ENCODE measurements around the gene ASTL. TPM values are rescaled to one million over a fixed set of nuclear protein-coding genes. Genes with fewer than 3 reads are reported as not detected.

Gene ASTL
- polyA plus RNA-seq, 3 donors = 0.71 TPM; not detected in 2

DNA sequence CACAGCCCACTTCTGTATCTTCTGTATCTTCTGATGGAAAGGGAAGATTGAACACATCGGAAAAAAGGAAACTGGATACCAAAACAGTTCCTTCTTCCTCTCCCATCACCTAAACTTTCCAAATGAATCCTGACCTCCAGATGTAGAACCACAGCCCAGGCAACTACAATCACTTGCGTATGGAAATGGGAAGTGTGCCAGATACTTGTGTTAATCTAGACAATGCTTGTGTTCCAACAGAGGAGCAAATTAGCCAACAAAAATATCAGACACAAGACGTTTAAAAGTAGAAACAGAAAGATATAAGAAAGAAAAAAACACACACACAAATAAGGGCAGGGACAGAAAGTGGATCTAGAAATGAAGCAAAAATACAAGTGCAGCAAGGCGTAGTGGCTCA, 38.4 kb upstream of the ASTL start:
- no peak overlapping the region for H3K4me2 ChIP-seq (replicated peaks; ENCODE audit: extremely low read depth, low read length, poor library complexity, severe bottlenecking)
- H3K36me3 Mint-ChIP-seq = no peaks in the 10 kb centered on the region
- H3K4me3 Mint-ChIP-seq = no peak overlapping the region
- intact Hi-C loops (cut with micrococcal nuclease) = loop anchor here in 1 of 2 donors (10.0 kb wide), 3 partner anchors 62 to 182 kb away; partner anchors contain the start of genes ADRA2B and ANKRD36C
- H3K9me3 ChIP-seq (replicated peaks in 1 of 2; ENCODE audit: control insufficient read depth in 1 of 2, insufficient read depth in 1 of 2, low read length in 2 of 2) = no peaks in the 10 kb centered on the region
- no peaks in the 10 kb centered on the region for H3K36me3 ChIP-seq (replicated peaks in 1 of 2; ENCODE audit: control insufficient read depth in 1 of 2, insufficient read depth in 2 of 2, low read length in 2 of 2)
- no peak overlapping the region for H2AFZ ChIP-seq (ENCODE audit: insufficient read depth, low read depth, low read length, poor library complexity, severe bottlenecking)
- peaks cover 0 to 6% (median 2%) of the 10 kb centered on the region in 3 donors for H3K27me3 Mint-ChIP-seq (ENCODE audit: low read depth in 3 of 3)
- TF ChIP-seq, protein P1, sequence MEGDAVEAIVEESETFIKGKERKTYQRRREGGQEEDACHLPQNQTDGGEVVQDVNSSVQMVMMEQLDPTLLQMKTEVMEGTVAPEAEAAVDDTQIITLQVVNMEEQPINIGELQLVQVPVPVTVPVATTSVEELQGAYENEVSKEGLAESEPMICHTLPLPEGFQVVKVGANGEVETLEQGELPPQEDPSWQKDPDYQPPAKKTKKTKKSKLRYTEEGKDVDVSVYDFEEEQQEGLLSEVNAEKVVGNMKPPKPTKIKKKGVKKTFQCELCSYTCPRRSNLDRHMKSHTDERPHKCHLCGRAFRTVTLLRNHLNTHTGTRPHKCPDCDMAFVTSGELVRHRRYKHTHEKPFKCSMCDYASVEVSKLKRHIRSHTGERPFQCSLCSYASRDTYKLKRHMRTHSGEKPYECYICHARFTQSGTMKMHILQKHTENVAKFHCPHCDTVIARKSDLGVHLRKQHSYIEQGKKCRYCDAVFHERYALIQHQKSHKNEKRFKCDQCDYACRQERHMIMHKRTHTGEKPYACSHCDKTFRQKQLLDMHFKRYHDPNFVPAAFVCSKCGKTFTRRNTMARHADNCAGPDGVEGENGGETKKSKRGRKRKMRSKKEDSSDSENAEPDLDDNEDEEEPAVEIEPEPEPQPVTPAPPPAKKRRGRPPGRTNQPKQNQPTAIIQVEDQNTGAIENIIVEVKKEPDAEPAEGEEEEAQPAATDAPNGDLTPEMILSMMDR (IDR thresholded peaks at IDR 0.05) = no peak
- H3K9me3 Mint-ChIP-seq = no peaks in the 10 kb centered on the region
- WGBS (ENCODE audit: insufficient coverage) = 100% methylated on average over 1 of the region's 4 CpGs
- H4K20me1 ChIP-seq (ENCODE audit: insufficient read depth, low read length) = no peaks in the 10 kb centered on the region
- H3K27ac ChIP-seq (ENCODE audit: low read depth in 1 of 2, low read length in 2 of 2) = no peak overlapping the region
- no peaks in the 10 kb centered on the region for H3K27me3 ChIP-seq (ENCODE audit: control insufficient read depth in 2 of 2, insufficient read depth in 2 of 2, low read length in 2 of 2)
- DNase-seq = no peak
- no peak overlapping the region for H3K4me3 ChIP-seq (replicated peaks in 1 of 3; ENCODE audit: low read depth in 2 of 3, low read length in 3 of 3)
- no peak overlapping the region for H3K9ac ChIP-seq (ENCODE audit: insufficient read depth, low read length, poor library complexity, severe bottlenecking)
- H3K27ac Mint-ChIP-seq = no peak overlapping the region
- peaks cover 5% of the 10 kb centered on the region for H3K4me1 Mint-ChIP-seq
- no peaks in the 10 kb centered on the region for H3K79me2 ChIP-seq (ENCODE audit: insufficient read depth, low read length)
- no peaks in the 10 kb centered on the region for H3K4me1 ChIP-seq (ENCODE audit: control insufficient read depth in 1 of 2, insufficient read depth in 2 of 2, low read length in 2 of 2)

DNA sequence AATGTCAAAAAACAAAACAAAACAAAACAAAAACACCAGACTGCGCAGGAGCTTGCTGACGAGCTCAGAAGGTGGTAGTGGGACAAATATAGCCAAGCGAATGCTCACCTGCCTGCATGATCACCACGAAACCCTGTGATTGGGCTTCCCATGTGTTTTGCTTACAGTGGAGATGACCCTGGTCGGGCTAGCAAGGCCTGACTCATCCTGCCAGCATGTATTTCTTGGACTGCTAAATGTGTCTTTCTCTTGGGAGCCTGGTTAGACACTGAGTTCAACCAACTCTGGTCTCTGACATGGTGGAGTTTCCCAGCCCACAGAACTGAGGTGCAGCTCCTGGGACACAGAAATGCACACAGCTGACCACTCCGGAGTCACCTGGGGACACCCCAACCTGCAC, 37.6 kb upstream of the ASTL start:
- Mint-ChIP-seq H3K9me3 (no peaks in the 10 kb centered on the region), H3K4me1 (peaks cover 4% of the 10 kb centered on the region), H3K27me3 (ENCODE audit: low read depth in 3 of 3) (peaks cover 0 to 6% (median 2%) of the 10 kb centered on the region in 3 donors), H3K4me3 (no peak overlapping the region), H3K36me3 (no peaks in the 10 kb centered on the region), H3K27ac (peak overlapping the region in 2 of 7 donors; percentile 30 to 32)
- no peak for DNase-seq
- no peak overlapping the region for H3K9ac ChIP-seq (ENCODE audit: insufficient read depth, low read length, poor library complexity, severe bottlenecking)
- H3K9me3 ChIP-seq (replicated peaks in 1 of 2; ENCODE audit: control insufficient read depth in 1 of 2, insufficient read depth in 1 of 2, low read length in 2 of 2) = no peaks in the 10 kb centered on the region
- no peak overlapping the region for H3K4me2 ChIP-seq (replicated peaks; ENCODE audit: extremely low read depth, low read length, poor library complexity, severe bottlenecking)
- H4K20me1 ChIP-seq (ENCODE audit: insufficient read depth, low read length) = no peaks in the 10 kb centered on the region
- no peak overlapping the region for H3K4me3 ChIP-seq (replicated peaks in 1 of 3; ENCODE audit: low read depth in 2 of 3, low read length in 3 of 3)
- no peaks in the 10 kb centered on the region for H3K27me3 ChIP-seq (ENCODE audit: control insufficient read depth in 2 of 2, insufficient read depth in 2 of 2, low read length in 2 of 2)
- no peak overlapping the region for H3K27ac ChIP-seq (ENCODE audit: low read depth in 1 of 2, low read length in 2 of 2)
- H3K4me1 ChIP-seq (ENCODE audit: control insufficient read depth in 1 of 2, insufficient read depth in 2 of 2, low read length in 2 of 2) = no peaks in the 10 kb centered on the region
- TF ChIP-seq, protein P1 (IDR thresholded peaks at IDR 0.05) = no peak
- H2AFZ ChIP-seq (ENCODE audit: insufficient read depth, low read depth, low read length, poor library complexity, severe bottlenecking) = no peak overlapping the region
- H3K79me2 ChIP-seq (ENCODE audit: insufficient read depth, low read length) = no peaks in the 10 kb centered on the region
- 88% methylated on average over 6 of the region's 6 CpGs for WGBS (ENCODE audit: insufficient coverage)
- intact Hi-C loops (cut with micrococcal nuclease) = loop anchor here (2.0 to 10.0 kb wide), 4 partner anchors 37 to 181 kb away; partner anchors contain the start of genes ADRA2B (in 1 of the 2), ANKRD36C (in 1 of the 2) and ASTL (in 1 of the 2)
- no peaks in the 10 kb centered on the region for H3K36me3 ChIP-seq (replicated peaks in 1 of 2; ENCODE audit: control insufficient read depth in 1 of 2, insufficient read depth in 2 of 2, low read length in 2 of 2)
